Stimulated activated naive CD4-positive, alpha-beta T cell (primary cell): ENCODE measurements around the gene EPB41L5.
"Not testable (repeated sequence)": the region's sequence is repeated elsewhere in the genome, so short reads cannot be mapped to it uniquely, and the experiment has no call there.

Source experiments
- DNase-seq, 6 experiments: peaks; one replicate each; lab custom pipeline; 2025; lab: John Stamatoyannopoulos, UW

EPB41L5 gene

GRCh38 chr2:120029672-120030640 lies 17.1 kb downstream of the EPB41L5 start:
- DNase-seq: no peak

GRCh38 chr2:120032297-120032696 lies 19.4 kb downstream of the EPB41L5 start:
- no peak for DNase-seq

DNA sequence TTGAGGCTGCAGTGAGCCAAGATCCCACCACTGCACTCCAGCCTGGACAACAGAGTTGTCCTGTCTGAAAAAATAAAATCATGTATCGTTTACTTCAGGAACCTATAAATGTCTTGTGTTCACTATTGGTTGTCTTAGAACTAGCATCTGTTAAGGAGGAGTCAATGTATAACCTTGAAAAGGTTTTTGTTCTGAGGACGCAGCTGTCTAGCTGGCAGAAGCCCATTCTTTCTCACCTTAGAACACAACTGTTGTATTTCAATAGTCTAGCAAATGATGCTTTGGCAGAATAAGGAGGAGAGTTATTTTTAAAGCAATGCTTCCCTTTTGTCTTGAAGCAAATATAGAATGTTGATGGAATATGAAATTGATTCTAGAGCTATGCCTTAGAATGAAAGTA lies 21.1 kb downstream of the EPB41L5 start:
- no peak for DNase-seq

- no peak for DNase-seq
These were observed 21.7 kb downstream of the EPB41L5 start for GRCh38 chr2:120034621-120035020.

GRCh38 chr2:120036145-120036544 lies 23.3 kb downstream of the EPB41L5 start:
- DNase-seq: no peak

DNA sequence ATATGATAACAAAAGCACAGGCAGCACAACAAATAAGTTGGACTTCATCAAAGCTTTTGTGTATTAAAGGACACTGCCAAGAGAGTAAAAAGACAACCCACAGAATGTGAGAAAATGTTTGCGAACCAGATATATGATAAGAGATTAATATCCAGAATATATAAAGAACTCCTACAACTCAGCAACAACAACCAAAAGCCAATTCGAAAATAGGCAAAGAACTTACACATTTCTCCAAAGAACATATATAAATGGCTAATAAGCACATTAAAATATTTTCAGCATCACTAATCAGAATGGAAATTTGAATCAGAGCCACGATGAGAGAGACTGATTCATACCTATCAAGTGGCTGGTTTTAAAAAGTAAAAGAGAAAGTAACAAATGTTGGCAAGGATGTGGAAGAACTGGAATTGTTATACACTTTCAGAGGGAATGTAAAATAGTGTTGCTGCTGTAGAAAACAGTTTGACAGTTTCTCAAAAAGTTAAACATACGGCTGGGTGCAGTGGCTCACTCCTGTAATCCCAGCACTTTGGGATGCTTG lies 25.2 kb downstream of the EPB41L5 start:
- no peak for DNase-seq

DNA sequence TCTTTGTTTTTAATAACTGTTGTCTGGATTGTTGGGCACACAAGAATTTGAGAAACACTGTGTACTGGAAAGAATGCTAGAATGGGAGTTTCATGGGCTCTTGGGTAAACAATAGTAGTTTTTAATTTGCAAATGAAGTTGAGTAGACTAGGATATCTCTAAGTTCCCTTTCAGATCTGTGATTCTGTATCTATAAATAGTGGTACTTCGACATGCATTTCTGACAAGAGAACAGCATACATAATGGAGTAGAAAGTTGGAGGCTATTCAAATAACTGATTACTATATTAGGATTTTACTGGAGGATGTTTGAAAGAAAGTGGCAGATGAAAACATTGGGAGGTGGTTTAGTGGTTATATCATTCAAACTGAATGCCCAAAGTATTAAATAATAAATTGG lies 29.5 kb downstream of the EPB41L5 start:
- DNase-seq: no peak

DNA sequence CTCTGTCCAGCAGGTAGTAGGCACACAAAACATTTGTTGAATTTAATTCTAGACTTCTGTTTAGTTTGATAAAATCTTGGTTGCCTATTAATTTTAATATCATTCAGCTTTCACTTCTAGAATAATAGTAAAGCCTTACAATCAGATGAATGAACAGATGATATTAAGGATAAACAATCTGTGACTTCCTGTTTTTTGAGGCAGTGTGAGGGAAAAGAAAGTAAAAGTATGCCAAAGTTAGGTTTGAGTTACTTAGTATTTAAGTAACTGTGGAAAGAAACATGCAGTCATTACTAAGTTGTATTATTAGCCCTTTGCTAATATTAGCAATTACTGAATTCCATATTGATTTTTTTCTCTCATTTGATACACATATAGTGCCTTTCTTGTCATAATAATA lies 31.5 kb downstream of the EPB41L5 start:
- DNase-seq: no peak

- DNase-seq: not testable (repeated sequence)
These were observed 32.9 kb downstream of the EPB41L5 start for GRCh38 chr2:120045775-120046174.

GRCh38 chr2:120046252-120046651 lies 33.4 kb downstream of the EPB41L5 start:
- not testable (repeated sequence) for DNase-seq

DNA sequence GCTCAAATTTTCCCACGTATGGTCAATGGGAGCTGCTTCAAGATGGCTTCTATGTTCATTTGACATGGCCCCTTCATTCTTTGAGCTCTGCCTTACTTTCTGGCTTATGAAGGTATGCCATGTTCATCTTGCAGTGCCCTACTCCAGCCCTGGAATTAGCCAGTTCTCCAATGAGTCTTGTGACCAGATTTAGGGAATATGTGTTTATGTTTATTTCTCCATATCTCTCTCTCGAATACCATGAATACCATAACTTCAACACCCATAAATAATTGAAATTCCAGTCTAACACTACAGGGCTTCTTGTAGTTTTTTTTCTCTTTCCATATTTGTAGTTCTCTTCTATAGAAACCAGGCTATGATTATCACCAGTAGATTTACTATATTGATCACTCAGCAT lies 39.7 kb downstream of the EPB41L5 start:
- no peak for DNase-seq

DNA sequence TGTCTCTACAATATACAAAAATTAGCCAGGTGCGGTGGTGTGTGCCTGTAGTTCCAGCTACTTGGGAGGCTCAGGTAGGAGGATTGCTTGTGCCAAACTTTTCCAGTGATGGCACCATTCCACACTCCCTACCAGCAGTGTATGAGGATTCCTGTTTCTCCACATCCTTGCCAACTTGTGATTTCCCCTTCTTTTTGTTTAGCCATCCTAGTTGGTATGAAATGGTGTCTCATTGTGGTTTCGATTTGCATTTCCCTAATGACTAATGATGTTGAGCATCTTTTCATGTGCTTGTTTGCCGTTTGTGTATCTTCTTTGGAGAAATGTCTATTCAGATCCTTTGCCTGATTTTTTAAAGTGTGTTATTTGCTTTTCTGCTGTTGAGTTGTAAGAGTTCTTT lies 41.0 kb downstream of the EPB41L5 start:
- no peak for DNase-seq

DNA sequence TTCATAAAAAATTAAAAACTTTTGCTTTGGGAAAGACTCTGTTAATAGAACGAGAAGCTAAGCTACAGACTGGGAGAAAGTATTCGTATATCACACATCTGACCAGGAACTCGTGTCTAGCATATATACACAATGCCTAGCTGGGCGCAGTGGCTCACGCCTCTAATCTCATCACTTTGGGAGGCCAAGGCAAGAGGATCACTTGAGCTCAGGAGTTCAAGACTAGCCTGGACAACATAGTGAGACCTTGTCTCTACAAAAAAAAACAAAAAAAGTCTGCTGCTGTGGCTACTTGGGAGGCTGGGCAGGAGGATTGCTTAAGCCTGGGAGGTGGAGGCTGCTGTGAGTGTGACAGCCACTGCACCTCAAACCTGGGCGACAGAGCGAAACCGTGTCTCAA lies 46.6 kb downstream of the EPB41L5 start:
- DNase-seq: no peak

DNA sequence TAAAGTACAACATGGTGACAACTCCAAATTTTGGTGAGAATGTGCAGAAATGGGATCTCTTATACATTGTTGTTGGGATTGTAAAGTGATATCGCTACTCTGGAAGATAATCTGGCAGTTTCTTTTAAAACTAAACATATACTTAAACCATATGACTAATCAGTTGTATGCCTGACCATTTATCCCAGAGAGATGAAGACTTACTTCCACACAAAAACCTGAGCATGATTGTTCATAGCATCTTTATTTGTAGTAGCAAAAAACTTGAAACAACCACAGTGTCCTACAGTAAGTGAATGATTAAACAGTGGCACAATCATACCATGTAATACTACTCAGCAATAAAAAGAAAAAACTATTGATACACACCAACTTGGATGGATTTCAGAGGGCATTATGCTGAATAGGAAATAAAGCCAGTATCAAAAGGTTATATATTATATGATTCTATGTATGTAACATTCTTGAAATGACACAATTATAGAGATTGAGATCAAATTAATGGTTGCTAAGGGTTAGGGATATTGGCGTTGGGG lies 47.3 kb downstream of the EPB41L5 start:
- no peak for DNase-seq

DNA sequence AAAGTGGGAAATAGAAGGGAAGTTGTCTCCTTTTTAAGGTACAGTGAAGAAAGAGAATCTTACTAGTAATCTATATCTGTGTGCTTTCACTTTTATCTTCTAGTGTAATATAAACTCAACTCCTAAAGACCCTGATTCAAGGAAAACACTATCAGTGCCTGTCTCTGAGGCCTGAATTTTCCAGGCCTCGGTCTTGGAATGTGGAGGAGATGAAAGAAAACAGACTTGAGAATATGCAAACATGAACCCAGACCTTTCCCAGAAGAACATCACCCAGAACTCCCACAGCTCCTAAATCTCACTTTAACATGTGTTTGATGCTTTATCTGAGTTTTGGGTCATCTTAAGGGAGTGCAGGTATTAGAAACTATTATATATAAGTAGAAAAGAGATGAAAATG lies 51.8 kb downstream of the EPB41L5 start:
- no peak for DNase-seq

DNA sequence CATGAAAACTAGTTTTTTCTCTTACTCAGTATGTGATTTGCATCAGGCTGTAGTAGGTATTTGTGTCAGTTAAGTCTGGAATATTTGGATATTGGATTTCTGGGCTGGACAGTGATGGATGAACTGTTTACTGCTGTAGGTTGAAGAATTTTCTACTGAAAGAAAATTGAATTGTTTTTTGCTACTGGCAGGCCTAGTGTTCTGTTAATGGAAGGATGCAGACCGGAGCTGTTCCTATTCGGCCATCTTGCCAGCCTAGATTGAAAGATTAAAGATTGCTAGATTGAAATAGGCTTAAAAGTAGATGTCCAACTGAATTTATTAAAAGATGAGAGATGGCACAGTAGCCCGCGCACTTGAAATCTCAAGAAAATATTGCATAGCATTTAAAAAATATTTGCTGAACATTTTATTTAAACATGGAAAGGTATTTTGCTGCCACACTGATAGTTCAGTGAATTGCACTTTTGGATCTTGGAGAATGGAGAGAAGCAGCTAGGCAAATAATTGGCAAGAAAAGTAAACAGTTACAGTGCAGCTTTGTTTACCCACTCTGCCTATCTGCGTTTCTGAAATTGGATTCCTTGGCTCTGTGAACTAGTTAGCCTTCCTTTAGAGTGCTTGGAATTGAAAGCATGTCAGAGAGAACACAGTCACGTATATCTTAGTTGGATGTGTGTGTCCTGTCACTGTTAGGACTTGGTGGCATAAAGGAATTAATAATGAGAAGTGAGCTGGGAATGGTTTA lies 54.1 kb downstream of the EPB41L5 start:
- DNase-seq: no peak

GRCh38 chr2:120068040-120068658 lies 55.3 kb downstream of the EPB41L5 start:
- not testable (repeated sequence) for DNase-seq

DNA sequence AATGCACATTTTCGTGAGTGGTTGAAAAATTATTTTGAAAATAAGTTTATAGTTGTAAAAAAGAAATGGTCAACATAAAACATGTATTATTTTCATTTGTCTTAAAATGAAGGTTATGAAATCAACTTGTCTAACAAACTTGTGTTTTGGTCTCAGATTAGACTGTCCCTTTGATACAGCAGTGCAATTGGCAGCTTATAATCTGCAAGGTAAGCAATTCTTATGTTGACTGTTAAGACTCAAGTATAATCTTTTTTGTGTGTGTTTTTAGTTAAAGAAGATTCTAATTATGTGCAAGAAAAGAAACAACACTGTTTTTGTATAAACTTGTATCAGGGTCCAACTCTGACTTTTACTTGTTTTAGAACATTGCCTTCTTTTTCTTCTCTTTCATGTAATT lies 62.7 kb downstream of the EPB41L5 start:
- no peak for DNase-seq

- no peak for DNase-seq
These were observed 65.0 kb downstream of the EPB41L5 start for GRCh38 chr2:120077896-120078295.

- no peak for DNase-seq
These were observed 66.8 kb downstream of the EPB41L5 start for GRCh38 chr2:120079647-120080046.

- DNase-seq: no peak
These were observed 78.6 kb downstream of the EPB41L5 start for GRCh38 chr2:120091436-120091835.

DNA sequence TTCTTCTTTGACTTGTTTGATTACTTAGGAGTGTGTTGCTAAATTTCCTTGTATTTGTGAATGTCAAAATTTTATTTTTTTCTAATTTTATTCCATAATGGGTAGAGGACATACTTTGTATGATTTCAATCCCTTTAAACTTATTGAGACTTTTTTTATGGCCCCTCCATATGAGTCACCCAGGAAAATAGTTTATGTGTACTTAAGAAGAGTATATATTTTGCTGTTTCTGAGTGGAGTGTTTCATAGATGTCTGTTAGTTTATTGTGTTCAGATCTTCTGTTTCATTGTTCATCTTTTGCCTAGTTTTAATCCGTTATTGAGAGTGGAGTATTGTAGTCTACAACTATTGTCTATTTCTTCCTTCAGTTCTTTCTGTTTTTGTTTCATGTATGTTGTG lies 81.9 kb downstream of the EPB41L5 start:
- DNase-seq: no peak
